Measurements from ENCODE around the gene SPDYE2B.
"Not testable (repeated sequence)": the region's sequence is repeated elsewhere in the genome, so short reads cannot be mapped to it uniquely, and the experiment has no call there.

- not testable (repeated sequence) for TF ChIP-seq CTCF, POLR2AphosphoS5 (IDR thresholded peaks at IDR 0.05)
Observed at GRCh38 chr7:102634299-102634698, 15.8 kb upstream of the SPDYE2B start.

All from breast epithelium (tissue), 3 donors.